Dedifferentiated amniotic fluid mesenchymal stem cell (primary cell): Measurements from ENCODE around the gene RAB19.
A peak's percentile ranks its signal among the peaks of the same experiment; 100 is the strongest.
"Not testable (repeated sequence)": the region's sequence is repeated elsewhere in the genome, so short reads cannot be mapped to it uniquely, and the experiment has no call there.

ENCODE experiments used
- DNase-seq: peaks from one replicate; pipeline ENCODE4 v3.0.0-alpha.2; 2016; ENCODE audit errors: extremely low spot score

Gene RAB19

DNA sequence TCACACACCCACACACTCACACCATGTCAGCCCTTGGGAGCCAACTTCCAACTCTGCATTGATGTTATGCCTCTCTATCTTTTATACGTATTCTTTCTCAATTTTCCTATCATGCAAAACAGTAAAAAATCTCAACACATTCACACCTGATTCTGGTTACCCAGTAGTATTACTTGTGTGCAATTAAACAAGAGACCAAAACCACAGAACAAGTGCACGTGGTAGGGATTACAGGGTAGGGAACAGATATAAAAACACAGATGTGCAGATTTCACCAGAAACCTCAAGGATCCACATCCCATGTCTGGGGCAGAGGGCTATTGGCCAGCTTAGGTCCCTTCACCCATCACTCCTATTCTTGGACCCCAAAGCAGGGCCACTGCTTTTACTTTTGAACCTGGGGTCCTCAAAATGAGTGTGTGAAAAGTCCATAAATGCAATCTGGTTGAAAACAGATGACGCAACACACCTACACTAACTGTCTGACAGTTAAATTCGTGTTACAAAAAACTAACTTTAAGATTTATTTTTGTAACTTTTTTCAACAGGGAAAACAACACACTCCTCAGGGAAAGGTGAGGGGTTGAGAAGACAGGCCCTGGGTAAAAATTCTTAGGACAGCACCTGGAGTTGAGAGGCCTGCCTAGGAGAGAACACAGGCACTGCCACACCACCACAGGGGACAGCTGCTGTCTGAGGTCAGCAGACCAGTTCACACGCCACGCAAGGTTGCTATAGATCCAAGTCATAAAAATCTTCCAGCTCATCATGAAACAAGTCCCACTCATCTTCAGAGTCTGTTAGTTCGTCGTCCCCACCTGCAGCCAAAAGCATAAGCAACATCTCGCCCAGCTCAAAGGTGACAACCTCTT is 50.2 kb downstream of the RAB19 start:
- DNase-seq, result not testable (repeated sequence)

DNA sequence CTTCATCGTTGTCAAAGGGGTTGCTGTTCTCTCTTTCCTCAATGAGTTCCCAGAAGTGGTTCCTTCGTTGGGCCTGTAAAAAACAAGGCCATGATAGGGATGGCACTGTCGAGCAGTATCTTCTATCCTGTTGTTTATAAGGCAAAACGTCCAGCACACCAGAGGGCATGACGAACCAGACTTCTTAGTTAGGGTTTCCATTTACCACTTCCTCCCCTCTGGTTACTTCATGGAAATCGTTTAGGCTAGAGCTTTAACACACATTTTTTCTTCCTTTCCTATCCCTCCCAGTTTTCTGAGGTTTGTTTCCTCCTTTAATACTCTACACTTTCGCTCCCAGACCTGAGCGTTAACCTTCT is 50.8 kb downstream of the RAB19 start:
- no peak for DNase-seq

DNA sequence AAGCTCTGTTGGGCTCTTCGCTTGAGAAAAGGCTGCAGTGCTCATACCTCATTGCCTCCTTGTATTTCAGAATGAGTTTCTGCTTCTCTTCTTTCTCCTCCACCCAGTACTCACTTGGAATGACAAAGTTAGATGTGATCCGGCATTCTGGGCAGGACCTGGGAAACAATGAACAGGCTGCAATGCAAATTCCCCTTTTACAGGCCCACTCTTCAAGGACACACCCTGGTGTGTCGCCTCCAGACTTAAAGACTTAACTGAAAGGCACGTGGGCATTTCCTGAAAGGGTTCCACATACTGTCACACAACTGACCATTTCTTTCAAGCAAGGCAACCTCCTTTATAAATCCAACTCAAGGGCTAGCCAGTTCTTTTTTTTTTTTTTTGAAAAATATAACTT is 51.9 kb downstream of the RAB19 start:
- DNase-seq, result no peak

DNA sequence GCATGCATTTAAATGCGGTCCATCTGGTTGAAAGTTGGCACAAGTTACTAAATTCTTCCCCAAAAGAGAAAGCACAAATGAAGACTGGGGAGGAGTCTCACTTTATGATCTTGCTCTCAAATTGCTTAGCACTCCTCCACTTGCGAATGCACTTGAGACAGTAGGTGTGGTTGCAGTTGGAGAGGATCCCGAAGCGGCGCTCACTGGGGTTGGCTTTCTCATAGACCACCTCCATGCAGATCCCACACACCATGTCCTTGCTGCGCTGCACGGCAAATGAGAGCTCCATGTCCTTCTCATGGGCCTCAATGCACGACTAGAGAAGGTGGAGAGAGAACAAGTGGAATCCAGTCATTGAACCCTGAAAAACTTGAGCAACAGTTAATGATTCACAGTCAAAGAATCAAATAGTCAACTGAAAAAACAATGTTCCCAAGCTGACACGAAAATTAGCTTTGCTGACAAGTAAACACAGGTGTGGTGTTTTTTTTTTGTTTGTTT is 52.7 kb downstream of the RAB19 start:
- DNase-seq, result no peak

DNA sequence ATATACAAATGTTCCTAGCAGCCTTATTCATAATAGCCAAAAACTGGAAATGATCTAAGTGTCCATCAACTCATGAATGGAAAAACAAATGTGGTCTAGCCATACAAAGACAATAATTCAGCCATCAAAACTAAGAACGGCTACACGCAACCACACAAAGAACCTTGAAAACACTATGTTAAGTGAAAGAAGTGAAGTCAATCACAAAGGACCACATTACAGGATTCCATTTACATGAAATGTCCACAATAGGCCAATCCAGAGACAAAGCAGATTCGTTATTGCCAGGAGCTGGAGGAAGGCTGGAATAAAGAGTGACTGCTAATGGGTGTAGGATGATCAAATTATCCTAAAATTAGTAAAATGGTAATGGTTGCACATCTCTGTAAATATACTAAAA is 54.3 kb downstream of the RAB19 start:
- DNase-seq, result no peak

DNA sequence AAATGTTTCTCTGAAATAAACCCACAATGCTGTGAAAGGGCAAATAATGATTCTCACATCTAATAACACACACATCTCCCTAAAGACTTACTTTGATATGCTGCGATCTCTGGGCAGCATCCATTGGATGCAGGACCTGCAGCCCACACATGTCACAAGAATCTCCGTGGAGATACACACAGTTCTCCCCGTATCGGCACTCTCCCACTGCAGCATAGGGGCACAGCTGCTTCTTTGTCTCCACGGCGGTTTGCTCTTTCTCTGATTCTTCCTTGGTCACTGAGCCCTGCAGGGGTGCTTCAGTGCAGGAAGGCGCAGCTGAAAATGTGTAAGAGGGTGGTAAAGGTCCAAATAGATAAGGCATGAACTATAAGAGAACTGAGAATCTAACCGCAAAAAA is 55.1 kb downstream of the RAB19 start:
- no peak for DNase-seq

DNA sequence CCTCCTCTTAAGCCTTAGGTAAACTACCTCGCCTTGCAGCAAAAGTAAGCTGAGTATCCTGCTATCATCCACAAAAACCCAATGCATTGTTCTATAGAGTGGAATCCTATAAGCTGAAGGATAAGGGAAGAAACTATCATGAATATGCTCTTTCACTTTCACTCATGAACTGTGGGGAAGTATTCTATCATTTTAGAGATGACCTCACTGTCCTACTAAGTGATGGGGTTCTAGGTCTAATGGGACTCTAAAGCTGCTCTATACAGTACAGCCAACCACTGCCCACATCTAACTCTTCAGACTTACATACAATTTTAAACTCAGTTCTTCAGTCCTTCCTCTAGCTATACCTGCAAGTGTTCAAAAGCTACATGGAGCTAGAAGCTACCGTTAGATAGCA is 59.3 kb downstream of the RAB19 start:
- DNase-seq, result no peak

DNA sequence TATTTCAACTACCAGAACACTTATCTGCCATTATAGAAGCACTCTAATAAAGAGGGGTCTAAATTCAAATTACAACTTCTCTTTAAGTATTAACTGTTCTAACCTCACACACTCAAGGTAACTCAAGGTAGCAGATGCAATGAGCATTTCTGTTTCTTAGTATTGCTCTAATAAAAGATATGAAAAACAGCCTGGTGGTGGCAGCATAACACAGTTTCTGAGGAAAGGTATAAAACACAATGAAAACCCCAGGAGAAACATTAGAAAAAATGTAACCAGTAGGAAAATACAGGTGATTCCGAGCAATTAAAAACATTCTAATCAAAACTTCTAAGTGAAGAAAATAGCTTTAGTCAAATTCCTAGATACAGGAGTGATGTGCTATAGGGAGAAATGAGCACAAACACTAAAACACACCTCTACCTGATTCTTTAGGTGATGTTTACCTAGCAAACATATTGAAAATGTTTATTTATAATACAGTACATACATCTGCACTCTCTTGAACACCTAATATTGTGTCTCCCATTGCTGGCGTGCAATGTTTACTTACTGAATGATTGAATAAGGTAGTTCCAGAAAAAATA is 72.0 kb downstream of the RAB19 start:
- peak; percentile 25 for DNase-seq

DNA sequence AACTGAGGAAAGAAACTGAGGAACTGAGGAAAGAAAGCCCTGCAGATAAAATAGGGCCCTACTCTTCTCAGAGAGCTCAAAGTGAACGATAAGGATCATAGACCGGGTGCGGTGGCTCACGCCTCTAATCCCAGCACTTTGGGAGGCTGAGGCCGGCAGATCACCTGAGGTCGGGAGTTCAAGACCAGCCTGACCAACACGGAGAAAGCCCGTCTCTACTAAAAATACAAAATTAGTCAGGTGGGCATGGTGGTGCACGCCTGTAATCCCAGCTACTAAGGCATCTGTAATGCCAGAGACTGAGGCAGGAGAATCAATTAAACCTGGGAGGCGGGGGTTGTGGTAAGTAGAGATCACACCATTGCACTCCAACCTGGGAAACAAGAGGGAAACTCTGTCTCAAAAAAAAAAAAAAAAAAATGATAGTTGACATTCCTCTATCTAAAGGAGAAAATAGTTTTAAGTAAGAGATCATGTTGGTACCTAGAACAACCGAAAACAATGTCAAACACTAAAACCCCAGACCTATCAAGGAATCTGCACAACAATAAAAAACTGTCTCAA is 72.9 kb downstream of the RAB19 start:
- DNase-seq, result no peak
